DOHH2 (cell line): Measurements from ENCODE around the gene CYB5B.

Experiments
- EZH2phosphoT487 ChIP-seq: fragments of 200-600 bp; sonication (generic); IDR thresholded peaks from 2 replicates; pipeline ENCODE4 v1.6.1; 2017; ENCODE audit warnings: borderline replicate concordance, mild to moderate bottlenecking, antibody characterized with exemption, low read length, moderate library complexity, mixed read lengths
- TF ChIP-seq, protein P1 (sequence below): fragments of 200-600 bp; sonication (generic); IDR thresholded peaks from one replicate; pipeline ENCODE4 v1.5.1; 2014; ENCODE audit warnings: antibody characterized with exemption, mild to moderate bottlenecking, low read depth, low read length; ENCODE audit not compliant: poor library complexity, severe bottlenecking

DNA sequence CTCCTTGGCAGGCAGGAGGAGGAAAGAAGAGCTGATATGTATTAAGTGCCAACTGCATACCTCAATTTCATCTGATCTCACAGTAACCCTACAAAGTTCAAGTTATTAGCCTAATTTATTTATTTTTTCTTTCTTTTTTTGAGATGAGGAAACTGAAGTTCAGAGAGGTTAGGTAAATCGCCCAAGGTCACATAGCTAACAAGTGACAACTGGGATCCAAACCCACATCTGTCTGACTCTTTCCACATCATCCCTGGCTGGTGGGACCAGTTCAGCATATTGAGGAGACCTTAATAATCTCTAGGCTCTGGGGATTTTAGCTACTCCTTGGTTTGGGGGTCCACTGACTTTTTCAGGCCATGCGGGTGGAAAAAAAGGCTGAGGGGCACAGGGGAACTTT lies 60.9 kb downstream of the CYB5B start:
- TF ChIP-seq, protein P1, sequence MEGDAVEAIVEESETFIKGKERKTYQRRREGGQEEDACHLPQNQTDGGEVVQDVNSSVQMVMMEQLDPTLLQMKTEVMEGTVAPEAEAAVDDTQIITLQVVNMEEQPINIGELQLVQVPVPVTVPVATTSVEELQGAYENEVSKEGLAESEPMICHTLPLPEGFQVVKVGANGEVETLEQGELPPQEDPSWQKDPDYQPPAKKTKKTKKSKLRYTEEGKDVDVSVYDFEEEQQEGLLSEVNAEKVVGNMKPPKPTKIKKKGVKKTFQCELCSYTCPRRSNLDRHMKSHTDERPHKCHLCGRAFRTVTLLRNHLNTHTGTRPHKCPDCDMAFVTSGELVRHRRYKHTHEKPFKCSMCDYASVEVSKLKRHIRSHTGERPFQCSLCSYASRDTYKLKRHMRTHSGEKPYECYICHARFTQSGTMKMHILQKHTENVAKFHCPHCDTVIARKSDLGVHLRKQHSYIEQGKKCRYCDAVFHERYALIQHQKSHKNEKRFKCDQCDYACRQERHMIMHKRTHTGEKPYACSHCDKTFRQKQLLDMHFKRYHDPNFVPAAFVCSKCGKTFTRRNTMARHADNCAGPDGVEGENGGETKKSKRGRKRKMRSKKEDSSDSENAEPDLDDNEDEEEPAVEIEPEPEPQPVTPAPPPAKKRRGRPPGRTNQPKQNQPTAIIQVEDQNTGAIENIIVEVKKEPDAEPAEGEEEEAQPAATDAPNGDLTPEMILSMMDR = no peak
- TF ChIP-seq EZH2phosphoT487 = no peak
